RKO (cell line): ENCODE results near the gene ASB1.

Source experiments
- DNase-seq: peaks from one replicate; pipeline ENCODE4 v3.0.0-alpha.2; 2016; ENCODE audit warnings: low spot score

Gene ASB1

GRCh38 chr2:238445409-238446190 lies 18.9 kb downstream of the ASB1 start:
- DNase-seq: no peak

- DNase-seq: no peak
Measured at GRCh38 chr2:238446371-238446770, 19.6 kb downstream of the ASB1 start.

- no peak for DNase-seq
Measured at GRCh38 chr2:238448031-238448955, 21.6 kb downstream of the ASB1 start.

- no peak for DNase-seq
Measured at GRCh38 chr2:238449241-238449640, 22.5 kb downstream of the ASB1 start.

DNA sequence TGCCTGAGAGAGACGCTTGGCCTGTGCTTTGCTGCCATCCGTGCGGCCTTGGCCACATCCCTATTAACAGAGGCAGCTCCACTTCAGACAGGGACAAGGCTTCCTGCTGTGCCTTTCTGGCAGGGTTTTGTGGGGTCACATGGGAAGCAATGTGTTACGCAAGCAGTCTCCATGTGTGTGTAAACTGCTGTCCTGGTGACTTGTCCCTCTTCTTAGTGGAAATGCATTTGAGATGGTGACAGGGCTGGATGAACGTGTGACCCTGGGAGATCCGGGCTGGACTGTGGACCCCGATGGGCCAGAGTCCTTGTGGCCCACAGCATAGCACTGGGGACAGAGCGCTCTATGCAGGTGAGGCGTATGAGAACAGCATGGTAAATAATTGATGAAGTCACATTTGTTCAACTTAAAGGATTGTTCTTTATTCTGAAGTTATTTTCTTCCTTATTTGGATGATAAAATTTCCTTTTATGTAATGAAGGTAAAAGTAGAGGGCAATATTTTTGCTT lies 23.2 kb downstream of the ASB1 start:
- no peak for DNase-seq

DNA sequence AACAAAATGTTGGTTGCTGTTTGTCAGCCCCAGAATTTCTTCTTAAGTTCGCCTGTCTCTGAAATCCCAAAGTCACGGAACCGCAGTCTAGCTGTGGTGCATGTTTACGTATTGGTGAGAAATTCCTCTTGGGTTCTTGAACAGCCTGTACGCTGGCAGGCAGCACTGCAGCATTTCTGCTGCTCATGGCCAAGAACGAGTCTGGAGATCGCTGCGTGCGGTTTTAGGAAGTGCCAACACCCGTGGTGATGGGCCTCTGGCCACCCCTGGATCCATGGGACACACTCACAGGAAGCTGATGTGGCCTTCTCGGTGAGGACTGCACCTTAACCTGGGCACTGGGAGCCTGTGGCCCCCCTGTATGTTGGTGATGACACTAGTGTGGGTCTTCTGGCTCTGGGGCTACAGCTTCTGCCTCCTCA lies 23.7 kb downstream of the ASB1 start:
- no peak for DNase-seq

DNA sequence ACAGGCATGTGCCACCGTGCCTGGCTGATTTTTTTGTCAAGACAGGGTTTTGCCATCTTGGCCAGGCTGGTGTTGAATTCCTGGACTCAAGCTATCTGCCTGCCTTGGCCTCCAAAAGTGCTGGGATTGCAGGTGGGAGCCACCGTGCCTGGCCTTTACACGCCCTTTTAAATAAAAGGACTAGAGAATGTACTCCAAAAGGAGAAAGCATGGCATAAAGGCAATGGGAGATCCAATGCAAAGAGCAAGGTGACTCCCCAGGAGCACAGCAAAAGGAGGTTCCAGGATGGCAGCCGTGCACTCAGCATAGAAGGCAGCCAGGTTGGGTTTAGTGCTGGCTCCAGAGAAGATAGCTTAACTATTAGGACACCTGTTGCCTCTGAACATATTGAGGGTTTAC lies 27.1 kb downstream of the ASB1 start:
- DNase-seq: no peak

DNA sequence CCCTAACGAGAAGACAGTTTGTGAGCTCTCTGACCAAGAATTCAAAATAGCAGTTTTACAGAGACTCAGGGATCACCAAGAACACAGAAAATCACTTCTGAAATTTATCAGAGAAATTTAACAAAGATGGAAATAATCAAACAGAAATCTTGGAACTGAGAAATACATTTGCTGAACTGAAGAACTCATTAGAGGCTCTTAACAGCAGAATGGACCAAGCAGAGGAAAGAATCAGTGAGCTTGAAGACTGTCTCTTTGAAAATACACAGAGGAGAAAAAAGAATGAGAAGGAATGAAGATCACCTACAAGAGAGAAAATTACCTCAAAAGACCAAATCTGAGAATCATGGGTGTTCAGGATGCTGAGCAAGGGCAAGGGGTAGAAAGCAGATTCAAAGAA lies 29.7 kb downstream of the ASB1 start:
- no peak for DNase-seq

DNA sequence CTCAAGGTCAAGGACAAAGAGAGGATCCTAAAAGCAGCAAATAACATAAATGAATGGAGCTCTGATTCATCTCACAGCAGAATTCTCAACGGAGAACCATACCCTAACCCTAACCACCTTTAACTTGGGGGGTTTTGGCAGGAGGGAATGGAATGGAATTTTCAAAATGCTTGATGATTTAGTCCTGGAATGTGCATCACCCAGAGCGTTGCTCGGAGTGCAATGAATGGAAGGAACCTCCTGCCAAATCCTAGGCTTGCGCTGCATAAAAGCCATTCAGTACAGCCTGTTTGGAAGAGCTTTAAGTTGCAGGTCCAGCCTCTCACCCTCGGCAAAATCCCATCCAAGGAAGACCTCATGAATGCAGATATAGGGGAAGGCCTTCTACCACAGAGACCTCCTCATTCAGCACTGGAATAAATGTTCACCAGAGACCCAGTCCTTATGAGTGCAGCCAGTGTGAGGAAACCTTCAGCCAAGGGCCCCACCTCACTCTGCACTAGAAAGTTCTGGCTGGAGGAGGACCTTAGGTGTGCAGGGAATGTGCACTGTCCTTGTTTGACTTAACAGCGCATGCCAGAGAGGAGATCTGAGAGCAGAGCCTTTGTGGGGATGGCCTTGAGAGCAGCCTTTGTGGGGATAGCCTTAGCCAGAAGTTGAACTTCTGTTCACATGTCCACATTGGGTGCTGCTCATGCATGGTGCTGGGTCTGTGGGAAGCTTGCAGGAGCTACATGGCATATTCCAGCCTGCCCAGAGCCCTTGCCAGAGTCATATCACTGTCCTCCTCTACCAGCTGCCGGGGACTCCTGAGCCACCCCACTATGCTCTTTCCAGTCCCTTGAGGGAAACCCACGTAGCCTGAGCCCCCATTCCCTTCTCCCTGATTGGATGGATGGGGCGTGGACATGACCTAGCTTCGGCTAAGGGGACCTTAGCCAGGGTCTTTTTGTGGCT lies 30.5 kb downstream of the ASB1 start:
- DNase-seq: no peak

DNA sequence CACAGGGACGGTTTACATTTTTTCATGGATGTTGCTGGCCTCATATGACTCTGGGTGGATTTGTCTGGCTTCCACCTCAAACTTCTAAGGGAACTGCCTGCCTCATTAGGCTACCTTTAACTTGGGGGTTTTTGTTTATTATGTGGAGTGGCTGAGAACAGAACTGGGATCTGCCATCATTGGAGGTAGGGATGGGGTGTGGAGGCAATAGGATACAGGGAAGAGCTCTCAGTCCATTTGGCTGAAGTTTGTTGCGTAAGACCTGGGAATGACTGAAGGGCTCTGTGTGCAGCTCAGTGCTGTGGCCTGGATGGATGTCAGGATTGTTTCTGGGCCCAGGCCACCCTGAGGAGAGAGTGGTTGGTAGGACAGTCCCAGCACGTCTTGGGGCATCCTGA lies 31.2 kb downstream of the ASB1 start:
- DNase-seq: no peak

DNA sequence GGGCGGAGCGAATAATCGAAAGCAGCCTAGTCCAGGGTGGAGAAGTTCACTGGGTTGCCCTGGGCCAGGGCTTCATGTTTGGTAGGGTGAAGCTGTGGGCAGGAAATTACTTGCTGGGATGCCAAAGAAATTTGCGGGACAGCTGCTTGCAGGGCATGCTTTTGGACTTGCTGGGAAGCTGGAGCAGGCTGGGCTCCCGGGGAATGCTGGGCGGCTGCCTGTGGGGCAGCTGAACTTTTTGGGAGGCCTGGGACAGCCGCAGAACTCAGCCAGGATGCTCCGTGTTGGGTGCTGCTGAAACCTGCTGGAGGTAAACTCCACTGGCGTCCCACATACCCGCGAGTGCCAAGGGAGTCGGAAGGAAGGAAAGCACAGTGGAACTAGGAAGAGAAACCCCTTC lies 31.9 kb downstream of the ASB1 start:
- DNase-seq: no peak

DNA sequence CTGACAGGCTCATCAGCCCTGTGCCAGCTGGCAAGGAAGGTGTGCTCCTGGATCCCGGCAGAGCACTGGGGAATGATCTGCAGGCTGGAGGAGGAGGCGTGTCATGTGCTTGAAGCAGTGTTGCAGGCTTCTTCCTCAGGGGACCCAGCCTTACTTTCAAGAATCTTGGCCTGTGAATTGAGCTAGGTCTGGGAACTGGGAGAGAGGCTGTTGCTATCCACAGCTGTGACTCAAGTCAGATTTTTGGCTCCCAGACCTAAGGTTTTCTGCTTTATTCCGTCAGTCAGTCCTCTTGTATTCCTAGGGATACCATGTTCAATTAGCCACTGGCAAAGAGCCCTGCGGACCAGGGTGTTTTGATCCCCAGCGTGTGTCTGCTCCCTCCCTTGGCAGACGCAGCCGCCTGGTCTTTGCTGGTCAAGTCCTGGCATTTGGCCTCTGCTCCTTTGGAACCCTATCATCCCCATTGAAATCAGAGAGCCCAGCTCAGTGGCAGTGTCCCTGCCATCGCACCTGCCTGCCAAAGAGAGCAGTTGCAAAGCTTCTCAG lies 32.4 kb downstream of the ASB1 start:
- DNase-seq: no peak

DNA sequence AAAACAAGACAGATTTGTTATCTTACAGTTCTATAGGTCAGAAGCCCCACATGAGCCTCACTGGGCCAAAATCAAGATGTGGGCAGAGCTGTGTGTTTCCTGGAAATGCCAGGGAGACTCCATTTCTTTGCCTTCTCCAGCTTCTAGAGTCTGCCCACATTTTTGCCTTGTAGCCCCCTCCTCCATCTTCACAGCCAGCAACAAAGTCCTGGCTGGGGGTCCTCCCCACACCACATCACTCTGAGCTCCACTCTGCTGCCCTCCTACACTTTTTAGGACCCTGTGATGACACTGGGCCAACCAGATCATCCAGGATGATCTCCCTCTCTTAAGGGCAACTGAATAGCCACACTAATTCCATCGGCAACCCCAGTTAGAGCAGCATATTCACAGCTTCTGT lies 34.3 kb downstream of the ASB1 start:
- DNase-seq: no peak

GRCh38 chr2:238461491-238461890 lies 34.8 kb downstream of the ASB1 start:
- DNase-seq: no peak

- DNase-seq: no peak
Measured at GRCh38 chr2:238461916-238462315, 35.2 kb downstream of the ASB1 start.

DNA sequence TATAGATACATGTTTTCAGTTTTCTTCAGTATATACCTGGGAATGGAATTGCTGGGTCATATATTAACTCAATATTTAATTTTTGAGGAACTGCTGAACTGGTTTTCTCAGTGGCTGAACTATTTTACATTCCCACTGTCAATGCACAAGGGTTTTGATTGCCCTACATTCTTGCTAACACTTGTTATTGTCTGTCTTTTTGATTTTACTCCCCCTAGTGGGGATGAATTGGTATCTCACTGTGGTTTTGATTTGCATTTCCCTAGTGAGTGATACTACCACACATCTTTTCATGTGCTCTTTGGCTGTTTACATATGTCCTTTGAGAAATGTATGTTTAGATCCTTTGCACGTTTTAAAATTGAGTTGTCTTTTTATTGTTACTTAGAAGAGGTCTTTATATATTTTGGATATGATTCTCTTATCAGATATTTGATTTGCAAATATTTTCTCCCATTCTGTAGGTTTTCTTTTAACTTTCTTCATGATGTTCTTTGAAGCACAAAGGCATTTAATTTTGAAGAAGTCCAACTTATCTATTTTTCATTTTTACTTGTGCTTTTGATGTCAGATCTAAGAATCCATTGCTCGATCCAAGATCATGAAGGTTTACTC lies 36.2 kb downstream of the ASB1 start:
- DNase-seq: peak; percentile 77

- DNase-seq: no peak
Measured at GRCh38 chr2:238464389-238464788, 37.7 kb downstream of the ASB1 start.

DNA sequence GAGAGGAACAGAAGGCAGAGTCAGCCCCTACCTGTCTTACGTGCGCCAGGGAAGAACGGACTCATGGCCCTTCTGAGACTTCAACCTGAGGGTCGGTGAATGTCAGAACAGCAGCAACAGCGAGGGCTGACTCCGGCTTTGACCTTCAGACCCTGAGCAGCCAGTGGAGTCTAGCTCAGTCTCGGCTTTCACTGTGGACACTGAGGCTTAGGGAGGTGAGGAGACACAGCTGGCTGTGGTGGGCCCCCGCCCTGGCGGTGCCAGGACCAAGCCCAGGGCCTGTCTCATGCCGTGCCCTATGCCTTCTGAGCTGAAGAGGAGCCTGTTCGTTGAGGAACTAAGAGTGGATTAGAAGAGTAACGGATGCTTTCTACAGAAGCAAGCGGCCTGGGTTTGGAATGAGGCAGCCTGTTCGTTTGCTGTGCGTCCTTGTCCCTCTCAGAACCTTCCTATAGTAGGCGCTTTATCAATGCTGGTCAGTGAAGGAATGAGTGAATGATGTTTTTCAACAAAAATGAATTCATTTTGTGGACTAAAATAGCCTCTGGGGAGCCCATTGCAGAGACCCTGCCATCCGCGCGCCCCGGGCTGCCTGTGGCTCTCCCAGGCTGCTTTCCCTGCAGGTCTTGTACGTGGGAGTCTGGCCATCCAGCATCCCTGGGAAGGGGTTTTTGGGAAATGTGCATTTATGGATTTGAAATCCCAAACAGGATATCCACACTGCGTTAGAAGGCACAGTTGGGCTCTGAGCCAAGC lies 38.9 kb downstream of the ASB1 start:
- no peak for DNase-seq

DNA sequence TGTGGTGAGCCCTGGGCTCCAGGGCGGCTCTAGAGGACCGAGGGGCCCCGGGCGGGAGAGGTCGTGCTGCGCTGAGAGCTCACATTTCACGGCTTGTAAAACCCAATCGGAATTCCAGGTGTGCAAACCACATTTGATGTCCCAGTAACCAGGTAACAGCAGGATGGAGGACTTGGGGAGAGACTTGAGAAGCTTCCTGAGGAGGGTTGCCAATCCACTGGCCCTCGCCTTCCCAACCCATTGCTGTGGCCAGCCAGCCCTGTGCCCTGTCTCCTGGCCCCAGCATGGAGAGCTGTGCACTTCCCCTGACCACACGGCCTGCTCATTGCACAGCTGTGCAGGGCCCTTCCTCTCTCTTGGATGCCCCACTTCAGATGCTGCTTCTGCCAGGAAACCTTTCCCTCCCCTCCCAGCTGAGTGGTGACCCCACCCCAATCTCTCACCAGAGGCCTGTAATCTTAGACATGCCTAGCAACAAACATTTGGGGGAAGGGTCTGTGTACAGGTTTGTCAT lies 39.6 kb downstream of the ASB1 start:
- DNase-seq: no peak

DNA sequence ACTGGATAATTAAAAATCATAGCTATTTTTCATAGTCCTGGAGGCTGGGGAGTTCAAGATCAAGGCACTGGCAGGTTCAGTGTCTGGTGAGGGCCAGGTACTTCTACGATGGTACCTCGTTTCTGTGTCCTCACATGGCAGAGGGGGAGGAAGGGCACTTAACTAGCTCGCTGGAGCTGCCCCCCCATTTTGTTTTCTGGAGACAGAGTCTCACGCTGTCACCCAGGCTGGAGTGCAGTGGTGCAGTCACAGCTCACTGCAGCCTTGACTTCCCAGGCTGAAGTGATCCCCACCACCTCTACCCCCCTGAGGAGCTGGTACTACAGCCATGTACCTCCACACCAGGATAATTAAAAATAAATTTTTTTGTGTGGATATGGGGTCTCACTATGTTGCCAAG lies 40.3 kb downstream of the ASB1 start:
- DNase-seq: no peak
